Activated CD4-positive, alpha-beta T cell treated with anti-CD3 and anti-CD28 coated beads, Interleukin-2, amount 50 U/mL, for 24 hours (primary cell): Measurements from ENCODE around the gene SRGAP2C.
"Not testable (repeated sequence)": the region's sequence is repeated elsewhere in the genome, so short reads cannot be mapped to it uniquely, and the experiment has no call there.

ENCODE experiments used
- DNase-seq, 2 donors: peaks; one replicate each; pipeline ENCODE4 v3.0.0-alpha.2; 2020; ENCODE audit warnings: low read depth in 1 of 2, low spot score in 1 of 2

Gene SRGAP2C

DNA sequence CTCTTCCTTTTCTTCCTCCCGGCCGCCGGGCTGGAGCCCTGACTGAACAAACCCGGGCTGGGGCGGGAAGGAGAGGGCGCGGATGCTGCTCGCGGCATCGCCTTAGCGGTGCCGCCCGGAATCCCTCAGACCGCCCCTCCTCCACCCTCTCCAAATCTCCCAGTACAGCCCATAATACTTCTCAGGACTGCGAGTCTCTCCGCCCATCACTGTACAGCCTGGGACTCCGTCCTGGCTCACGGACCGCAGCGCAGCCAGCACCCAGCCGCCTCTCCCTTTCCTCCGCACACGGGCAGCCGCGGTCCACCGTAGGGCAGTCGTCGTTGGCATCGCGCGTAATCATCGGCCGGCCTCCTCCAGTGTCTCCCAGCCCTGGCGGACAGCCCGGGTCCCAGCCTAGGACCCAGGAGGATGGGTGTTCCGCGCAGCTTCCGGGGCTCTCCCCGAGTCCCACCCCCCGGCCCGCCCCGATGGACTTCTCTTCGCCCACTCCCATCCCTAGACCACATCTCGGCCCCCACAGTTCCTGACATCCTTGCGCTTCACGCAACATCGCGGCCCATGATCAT is 449 bp downstream of the SRGAP2C start:
- DNase-seq, result not testable (repeated sequence)

DNA sequence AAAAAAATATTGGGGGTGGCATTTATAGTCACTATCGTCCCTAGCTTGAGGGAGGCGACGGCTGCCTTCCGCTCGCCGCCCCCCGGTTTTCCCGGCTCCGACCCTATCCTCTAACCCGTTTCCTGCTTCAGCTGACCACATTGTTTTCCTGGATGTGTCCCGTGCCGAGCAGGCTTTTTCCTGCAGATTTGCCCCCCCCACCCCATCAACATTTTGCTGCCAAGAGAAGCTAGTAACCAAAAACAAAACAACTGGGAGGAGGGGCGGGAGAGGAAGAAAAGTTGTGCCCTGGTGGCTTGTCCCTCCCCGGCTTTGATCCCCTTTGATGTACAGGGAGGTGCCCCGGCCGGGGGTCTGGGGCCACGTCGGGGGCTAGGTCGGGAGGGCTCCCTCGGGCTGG is 1.4 kb downstream of the SRGAP2C start:
- DNase-seq, result not testable (repeated sequence)

DNA sequence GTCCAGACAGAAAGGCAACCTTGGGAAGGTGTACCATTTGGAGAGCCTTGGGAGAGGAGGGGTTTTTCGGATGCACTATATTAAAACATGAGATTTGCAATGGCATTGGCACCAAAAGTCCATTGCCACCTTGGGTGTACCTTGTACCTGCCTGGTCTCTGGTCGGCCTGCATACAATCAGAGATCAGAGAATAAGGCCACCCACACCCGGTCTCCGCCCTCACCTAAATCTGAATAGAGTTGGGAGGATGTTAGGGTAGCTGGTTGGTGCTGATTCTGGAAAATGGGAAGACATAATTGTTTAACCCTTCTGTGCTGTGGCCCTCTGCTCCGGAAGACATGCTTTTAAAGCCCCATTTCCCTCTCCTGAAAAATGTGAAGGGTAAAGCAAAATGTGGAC is 3.1 kb downstream of the SRGAP2C start:
- not testable (repeated sequence) for DNase-seq

DNA sequence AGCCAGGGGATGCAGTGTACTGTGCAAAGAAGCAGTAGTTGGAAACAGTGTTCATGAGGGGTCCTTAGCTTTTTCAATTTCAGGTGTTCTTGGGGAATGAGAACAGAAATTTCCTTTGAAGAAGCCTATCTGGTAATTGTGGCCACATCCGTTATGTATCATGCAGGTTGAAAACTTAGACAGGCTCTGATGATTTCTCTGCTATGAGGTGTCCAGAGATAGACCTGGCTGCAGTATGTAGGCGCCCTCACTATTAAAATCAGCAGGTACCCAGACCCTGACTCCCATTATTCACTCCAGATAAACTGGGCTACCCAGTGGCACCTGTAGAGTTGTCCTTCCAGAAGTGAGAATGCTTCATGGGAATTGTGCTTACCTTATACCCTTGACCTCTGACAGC is 7.7 kb downstream of the SRGAP2C start:
- not testable (repeated sequence) for DNase-seq

DNA sequence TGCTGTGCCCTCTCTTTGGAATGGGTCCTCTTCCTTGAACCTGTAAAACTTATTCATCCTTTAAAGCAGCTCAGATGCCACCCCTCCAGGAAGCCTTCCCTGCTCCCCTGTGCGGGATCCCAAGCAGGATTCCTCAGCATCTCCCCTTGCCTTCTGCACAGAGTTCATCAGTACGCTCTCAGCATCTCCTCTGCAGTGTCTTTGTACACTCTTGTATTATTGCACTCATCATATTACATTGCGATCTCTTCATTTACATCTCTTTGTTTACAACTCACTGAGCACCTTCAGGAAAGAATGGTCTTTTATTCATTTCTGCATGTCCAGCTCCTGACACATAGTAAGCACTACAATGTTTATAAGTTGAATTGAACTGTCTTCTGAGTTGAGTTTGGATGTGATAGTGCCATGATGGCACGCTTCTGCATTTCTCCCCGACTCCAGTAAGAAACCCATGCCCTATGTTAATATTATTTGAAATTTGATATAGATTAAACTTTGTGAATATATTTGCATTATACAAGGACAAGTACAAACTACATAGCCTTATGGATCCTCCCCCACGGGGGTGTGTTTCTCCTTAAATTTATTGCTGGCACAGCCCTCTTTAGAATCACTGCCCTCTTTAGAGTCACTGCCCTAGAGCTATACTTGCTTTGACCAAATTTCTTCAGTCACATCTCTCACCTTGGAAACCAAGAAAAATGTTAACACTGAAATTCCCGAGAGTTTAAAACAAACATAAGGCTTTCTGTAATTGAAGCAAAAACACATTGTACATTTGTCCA is 12.5 kb downstream of the SRGAP2C start:
- not testable (repeated sequence) for DNase-seq

DNA sequence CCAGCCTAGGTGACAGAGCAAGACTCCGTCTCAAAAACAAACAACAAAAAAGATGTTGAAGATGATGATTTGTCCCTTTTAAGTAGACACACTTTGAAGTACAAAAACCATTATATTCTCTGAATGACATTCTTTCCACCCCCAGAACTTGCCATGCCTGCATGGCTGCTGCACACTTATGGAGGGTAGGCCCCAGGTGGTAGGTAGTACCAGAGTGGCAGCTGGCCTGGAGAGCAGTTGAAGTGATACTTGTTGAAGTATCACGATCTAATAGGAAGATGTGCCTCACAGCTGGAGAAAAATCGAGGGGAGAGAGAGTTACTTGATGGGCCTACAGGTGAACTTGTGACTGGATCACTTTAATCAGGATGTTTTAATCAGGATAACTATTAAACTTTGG is 15.0 kb downstream of the SRGAP2C start:
- DNase-seq, result not testable (repeated sequence)

DNA sequence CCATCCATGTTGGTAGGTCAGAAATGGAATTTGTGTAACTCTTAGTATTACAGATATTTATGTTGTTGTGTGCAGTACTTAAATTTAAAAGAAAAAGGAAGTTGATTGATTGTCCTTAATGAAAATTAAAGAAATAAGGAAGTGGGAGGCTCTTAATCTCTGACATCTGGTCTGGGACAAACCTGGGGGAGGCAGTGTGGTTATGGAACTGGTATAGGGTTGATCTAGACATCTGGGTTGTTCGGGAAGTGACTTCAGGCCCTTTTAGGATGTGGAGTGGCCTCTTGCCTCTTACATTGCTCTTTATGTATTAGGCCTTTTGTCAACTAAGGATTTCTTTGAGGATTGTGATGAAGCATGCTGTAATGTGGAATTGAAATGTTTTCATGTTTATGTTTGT is 15.5 kb downstream of the SRGAP2C start:
- not testable (repeated sequence) for DNase-seq

DNA sequence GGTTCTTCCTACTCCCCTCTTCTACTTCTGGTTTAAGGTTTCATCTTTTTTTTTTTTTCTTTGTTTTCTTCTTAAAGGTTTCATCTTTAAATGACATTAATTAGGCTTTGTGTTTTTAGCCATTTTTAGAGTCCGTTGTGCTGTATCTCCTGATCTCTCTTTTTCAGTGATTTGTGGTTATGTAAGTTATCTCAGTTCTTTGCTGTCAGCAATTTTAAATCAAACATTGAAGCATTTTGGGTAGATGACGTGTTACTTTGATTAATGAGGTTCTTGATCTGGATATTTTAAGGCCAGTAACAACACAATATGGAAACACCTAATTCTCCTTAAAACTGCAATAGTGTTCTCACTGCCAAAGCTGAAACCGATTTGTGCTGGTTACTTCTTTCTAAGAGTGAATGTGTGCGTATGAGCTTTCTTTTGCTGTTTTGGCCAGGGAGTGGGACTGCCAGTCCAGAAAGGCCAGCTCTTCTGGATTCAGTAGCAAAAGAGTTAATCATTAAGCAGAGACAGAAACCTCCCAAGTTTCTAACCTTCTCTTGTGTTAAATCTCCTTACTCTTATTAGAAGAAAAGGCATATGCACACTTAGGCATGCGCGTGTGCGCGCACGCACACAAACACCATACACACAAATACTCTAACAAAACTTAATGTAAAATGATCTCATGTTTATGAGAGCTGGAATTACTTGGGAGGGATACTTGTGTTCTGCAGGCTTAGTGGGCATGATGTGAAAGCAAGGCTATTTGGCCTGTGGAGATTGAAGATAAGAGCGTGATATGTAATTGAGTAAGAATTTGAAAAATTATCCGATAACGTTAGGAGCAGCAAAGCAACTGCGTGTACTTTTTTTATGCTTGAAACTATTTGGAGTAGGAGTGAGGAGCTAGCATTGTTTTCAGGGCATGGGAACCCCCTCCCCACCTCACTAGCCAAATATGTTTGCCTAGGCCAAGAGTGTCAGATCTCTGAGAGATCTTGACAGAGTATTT is 16.5 kb downstream of the SRGAP2C start:
- DNase-seq, result not testable (repeated sequence)

DNA sequence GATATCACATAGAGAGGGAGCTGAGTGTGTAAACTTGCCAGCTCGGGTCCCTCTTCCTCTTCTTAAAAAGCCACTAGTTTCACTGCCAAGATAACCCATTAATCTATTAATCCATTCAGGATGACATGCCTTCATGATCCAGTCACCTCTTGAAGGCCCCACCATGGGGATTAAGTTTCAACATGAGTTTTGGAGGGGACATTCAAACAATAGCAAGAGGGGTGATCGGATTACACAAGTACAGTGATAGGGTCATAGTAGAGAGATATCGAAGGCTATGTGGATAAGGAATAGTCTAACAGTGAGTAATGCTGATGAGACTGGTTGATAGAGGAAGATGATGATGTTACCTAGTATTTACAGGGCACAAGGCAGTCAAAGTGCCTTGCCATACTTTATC is 18.2 kb downstream of the SRGAP2C start:
- not testable (repeated sequence) for DNase-seq

DNA sequence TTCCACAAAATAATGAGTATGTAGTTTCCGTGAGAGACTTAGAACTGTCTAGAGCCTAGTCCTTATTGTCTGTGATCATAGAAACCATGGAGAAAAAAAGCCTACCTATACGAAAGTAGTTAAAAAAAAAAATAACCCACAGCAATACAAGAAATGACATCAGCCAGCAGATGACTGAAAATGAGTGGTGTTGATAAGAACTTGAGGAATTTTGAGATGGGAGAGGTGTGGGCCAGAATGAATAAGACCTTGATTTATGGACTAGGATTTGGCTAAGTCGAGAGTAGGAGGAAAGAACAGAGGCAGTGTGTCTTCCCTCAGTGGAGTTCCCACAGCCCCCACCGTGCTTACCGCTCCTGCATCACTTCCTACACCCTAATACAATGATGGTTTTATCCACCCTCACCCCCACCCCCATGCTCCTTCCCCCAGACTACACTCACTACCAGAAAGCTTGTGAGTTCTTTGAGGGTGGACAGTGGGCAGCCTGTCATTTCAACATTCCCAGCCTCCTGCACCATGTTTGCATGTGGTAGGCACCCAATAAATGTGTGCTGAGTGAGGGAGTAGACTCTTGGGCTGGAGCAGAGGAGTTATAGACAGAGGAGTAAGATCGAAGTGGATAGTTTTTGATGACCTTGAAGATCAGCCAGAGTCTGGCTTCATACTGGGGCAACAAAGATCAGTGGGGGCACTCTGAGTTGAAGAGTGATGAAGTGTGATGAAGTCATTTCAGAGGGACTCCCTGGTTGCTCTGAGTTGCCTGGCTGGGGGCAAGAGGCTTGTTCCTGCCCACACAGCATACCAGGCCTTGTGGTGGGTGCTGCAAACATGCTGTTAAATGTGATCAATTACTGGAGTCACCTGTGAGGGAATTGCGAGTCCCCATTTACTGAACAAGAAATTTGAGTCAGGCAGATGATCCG is 21.3 kb downstream of the SRGAP2C start:
- not testable (repeated sequence) for DNase-seq

DNA sequence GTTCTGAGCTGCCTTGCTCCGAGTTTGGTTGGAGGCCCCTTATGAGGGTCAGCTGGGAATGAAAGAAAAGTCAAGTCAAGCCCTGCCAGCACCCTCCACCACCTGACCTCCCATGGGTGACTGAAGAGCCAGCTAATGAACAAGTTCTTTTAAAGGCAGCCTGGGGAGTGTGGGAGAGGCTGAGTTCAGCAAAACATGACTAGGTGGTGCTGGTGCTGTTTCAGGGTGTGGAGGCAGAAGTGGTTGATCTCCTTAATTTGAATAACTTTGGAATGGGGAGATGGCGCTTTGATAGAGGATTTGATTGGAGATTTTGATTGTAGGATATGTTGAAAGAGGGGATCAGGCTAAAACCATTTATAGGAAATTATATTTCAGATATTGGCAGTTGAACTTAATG is 22.6 kb downstream of the SRGAP2C start:
- DNase-seq, result not testable (repeated sequence)

DNA sequence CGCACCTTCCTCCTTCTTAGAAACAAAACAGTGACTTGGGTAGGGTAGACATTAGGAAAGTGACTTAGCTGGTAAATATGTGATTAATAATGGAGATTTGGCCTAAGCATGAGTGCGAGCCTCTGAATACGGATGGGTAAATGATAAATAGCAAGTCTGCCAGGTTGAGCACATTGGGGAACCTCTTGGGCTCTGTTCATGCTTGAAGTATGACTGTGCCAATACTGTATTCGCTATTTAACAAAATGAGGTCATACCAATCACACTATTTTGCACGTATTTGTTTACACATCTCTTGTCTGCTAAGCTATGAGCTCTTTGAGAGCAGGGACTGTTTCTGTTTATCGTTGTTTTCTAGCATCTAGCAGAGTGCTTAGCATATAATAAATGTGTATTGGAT is 23.6 kb downstream of the SRGAP2C start:
- DNase-seq, result not testable (repeated sequence)

DNA sequence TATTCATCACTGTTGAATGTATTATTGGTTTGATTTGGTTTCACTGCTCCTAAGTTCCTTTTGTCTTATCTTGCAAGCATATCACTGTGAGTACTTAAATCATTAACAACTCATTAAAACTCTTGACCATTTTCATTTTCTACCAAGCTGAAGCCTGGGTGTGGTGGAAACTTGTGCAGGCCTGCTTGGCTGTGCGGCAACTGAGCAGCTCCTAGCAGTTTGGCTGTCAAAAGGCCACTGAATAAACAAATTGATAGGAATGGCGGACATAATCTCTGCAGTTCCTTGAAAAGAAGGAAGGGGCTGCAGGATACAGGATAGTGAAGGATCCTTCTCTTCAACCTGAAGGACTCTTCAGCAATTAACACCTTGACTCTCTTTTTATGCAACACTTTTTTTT is 26.0 kb downstream of the SRGAP2C start:
- DNase-seq, result not testable (repeated sequence)

DNA sequence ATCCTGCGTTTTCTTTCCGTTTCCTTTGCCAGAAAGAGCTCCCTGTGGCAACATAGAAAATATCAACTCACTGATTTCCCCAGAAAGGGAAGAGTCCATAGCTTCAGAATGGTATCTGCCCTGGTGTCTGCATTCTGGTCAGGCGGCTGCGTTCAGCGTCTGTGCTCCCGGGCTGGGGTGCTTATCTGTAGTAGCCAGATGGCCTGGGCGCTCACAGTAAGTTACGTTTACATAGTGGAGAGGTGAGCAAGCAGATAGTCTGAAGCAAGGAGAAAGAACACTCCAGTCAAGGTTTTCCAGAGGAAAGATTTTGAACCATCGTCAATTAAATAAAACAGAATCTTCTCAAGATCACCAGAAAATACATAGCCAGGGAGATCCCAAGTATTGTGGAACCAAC is 28.7 kb downstream of the SRGAP2C start:
- not testable (repeated sequence) for DNase-seq

DNA sequence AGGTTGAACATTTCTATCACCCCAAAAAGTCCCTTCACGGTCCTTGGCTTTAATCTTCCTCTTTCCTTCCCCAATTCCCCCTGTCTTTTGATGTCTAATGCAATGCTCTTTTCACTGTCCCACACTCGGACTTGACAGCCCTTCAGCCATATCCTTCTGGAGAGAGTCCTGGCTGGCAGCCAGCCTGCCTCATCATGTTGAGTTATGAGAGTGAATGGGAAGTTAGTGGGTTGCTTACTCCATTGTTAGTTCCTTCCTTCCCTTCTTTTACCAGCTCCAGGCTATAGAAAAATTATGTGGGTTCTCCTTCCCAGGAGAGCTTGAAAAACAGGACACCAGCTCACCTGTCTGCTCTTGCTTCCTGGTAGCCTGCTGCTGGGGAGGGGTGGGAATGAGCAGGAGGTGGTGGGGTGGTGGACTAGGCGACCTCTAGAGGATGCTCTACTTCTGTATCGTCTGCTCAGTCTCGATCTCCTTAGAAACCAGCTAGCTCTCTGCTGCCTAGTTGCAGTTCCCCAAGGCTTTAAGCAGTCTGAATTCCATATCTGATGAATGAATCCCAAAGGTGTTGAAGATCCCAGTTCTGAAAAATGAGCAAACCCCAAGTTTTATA is 29.9 kb downstream of the SRGAP2C start:
- DNase-seq, result not testable (repeated sequence)

DNA sequence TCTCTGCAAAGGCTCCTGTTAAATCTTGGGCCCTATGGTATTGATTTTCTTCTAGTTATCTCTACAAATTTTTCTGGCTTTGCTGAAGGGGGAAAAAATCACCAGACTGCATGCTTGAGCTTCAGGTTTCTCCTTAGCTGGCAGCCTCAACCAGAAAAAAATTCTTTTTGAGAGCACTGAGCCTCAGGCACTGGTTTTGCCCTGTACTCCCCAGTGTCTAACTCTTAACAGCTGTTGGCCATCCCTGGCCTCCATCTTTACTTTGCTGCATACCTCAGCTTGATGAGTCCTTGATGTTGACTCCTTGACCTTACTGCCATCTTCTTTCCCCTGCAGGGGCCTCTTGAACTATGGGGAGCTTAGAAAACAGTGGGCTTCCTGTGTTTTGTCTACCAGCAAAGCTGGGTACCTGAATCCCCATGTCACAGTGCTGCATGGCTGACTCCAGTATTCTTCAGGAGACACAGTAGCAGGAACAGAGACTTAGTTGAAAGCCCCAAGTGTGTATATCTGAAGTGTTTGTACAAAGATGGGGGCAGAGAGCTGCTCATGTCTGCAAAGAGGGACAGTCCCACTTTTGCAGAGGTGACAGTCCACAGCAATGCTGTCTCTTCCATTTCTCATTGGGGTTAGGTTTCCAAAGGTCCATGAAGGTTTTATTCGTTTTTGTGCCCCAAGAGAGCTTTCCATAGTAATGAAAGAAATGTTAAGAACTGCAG is 31.1 kb downstream of the SRGAP2C start:
- DNase-seq, result not testable (repeated sequence)

DNA sequence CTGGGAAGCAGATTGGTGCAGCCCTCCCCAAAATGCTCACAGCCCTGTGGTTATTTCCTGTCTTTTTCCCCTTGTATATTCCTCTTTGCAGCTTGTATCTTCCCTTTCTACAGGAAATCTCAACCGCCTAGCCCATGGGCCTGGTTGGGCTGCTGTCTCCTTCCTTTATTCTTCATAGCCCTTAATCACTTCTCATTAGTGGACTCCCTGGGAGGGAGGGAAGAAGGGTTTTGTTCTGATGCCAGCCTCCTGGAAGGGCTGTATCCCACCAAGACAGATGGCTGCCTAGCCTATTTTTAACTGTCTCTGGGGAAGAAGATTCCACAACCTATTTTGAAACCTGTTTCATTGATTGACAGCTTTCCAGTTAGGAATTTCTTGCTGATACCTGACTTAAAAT is 31.9 kb downstream of the SRGAP2C start:
- not testable (repeated sequence) for DNase-seq

DNA sequence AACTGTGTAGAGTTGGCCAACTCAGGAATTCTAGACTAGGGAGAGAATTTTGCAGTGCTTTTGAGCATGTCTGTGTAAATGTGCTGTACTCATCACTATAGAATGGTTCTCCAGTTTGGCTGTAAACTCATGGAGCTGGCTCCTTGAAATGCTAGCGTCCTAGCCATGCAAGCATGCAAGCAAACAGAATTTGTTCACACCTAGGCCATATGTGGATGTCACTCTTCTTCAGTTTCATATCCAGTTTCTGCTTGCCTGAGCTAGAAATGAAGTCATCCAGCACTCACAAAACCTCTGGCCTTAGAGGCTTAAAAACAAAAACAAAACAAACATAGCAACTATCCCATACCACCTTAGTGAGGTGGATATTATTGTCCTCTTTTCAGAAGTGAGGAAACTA is 37.0 kb downstream of the SRGAP2C start:
- DNase-seq, result not testable (repeated sequence)

DNA sequence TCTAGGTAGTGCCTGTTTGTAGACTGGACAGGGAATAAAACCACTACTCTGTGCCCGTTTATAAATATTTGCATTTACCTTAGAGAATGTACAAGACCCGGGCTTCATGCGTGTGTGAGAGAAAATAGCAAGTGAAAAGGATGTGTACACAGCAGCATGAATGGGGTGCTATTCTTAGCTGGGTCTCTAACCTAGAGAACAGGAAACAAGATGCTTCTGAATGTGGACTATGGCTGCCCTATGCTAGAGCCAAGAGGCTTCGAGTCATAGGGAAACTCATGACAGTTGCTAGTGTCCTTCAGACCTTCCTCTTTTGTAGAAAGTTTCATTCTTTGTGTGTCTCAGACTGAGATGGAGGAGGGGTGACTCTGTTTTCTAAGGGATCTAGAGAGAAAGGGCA is 39.9 kb downstream of the SRGAP2C start:
- DNase-seq, result not testable (repeated sequence)
